OCI-LY1 (cell line): Measurements from ENCODE around the gene TMEM106C.

Source experiments
- H2AFZ ChIP-seq: fragments of 200-600 bp; sonication (generic), shearing (Covaris generic); 2 replicates; pipeline ENCODE4 v1.6.0; 2014; ENCODE audit warnings: antibody characterized with exemption, mild to moderate bottlenecking, low read length
- H3F3A ChIP-seq: fragments of 200-600 bp; sonication (generic), shearing (Covaris generic); 2 replicates; pipeline ENCODE4 v1.6.0; 2014; ENCODE audit warnings: mild to moderate bottlenecking, antibody characterized with exemption, low read length, moderate library complexity; ENCODE audit not compliant: insufficient read depth
- H3K27ac ChIP-seq: fragments of 200-600 bp; sonication (generic); 2 replicates; pipeline ENCODE4 v1.5.1; 2014; ENCODE audit warnings: low read length, mixed run types, mild to moderate bottlenecking, low read depth; ENCODE audit not compliant: poor library complexity, severe bottlenecking
- H3K27me3 ChIP-seq: fragments of 200-600 bp; sonication (generic); 2 replicates; pipeline ENCODE4 v1.6.0; 2014; ENCODE audit warnings: antibody characterized with exemption, mild to moderate bottlenecking, low read length, moderate library complexity; ENCODE audit not compliant: insufficient read depth
- H3K36me3 ChIP-seq: fragments of 200-600 bp; sonication (generic); 2 replicates; pipeline ENCODE4 v1.6.1; 2014; ENCODE audit warnings: mild to moderate bottlenecking, antibody characterized with exemption, low read length, moderate library complexity, mixed read lengths; ENCODE audit not compliant: insufficient read depth
- H3K4me1 ChIP-seq: fragments of 200-600 bp; sonication (generic); 2 replicates; pipeline ENCODE4 v1.5.1; 2014; ENCODE audit warnings: mild to moderate bottlenecking, low read length, moderate library complexity; ENCODE audit not compliant: insufficient read depth, severe bottlenecking
- H3K4me2 ChIP-seq: fragments of 200-600 bp; sonication (generic), shearing (Covaris generic); 2 replicates; pipeline ENCODE4 v1.6.1; 2014; ENCODE audit warnings: low read length
- H3K4me3 ChIP-seq: fragments of 200-600 bp; sonication (generic); 2 replicates; pipeline ENCODE4 v1.5.1; 2014; ENCODE audit warnings: low read length, low read depth, mild to moderate bottlenecking, mixed read lengths; ENCODE audit not compliant: poor library complexity, severe bottlenecking
- H3K79me2 ChIP-seq: fragments of 200-600 bp; shearing (Covaris generic); 2 replicates; pipeline ENCODE4 v1.6.1; 2016; ENCODE audit warnings: mixed run types, low read length, mixed read lengths; ENCODE audit not compliant: insufficient read depth
- H3K9ac ChIP-seq: fragments of 200-600 bp; sonication (generic), shearing (Covaris generic); 2 replicates; pipeline ENCODE4 v1.6.1; 2014; ENCODE audit warnings: mild to moderate bottlenecking, low read length, mixed read lengths
- H3K9me2 ChIP-seq: fragments of 200-600 bp; sonication (generic), shearing (Covaris generic); 2 replicates; pipeline ENCODE4 v1.6.1; 2014; ENCODE audit warnings: low read depth, mild to moderate bottlenecking, low read length, mixed read lengths
- H3K9me3 ChIP-seq: fragments of 200-600 bp; shearing (Covaris generic); 2 replicates; pipeline ENCODE4 v1.6.1; 2014; ENCODE audit warnings: low read length, mixed read lengths
- H4K20me1 ChIP-seq: fragments of 200-600 bp; sonication (generic), shearing (Covaris generic); 2 replicates; pipeline ENCODE4 v1.6.0; 2016; ENCODE audit warnings: mild to moderate bottlenecking, low read length; ENCODE audit not compliant: insufficient read depth
- EZH2 ChIP-seq: fragments of 200-600 bp; sonication (generic), shearing (Covaris generic); IDR thresholded peaks from 2 replicates; pipeline ENCODE4 v1.8.0; 2017; ENCODE audit warnings: borderline replicate concordance, mixed run types, mild to moderate bottlenecking, antibody characterized with exemption, low read length, moderate library complexity, mixed read lengths
- TF ChIP-seq, protein P1 (sequence below): fragments of 200-600 bp; sonication (generic), shearing (Covaris generic); IDR thresholded peaks from 2 replicates; pipeline ENCODE4 v1.5.1; 2017; ENCODE audit warnings: mild to moderate bottlenecking, antibody characterized with exemption, low read length, moderate library complexity, mixed read lengths

The TMEM106C gene

GRCh38 chr12:47987411-47988072 is 24.1 kb downstream of the TMEM106C start:
- Histone ChIP-seq H4K20me1 (no peaks in the 10 kb centered on the region), H3K79me2 (no peaks in the 10 kb centered on the region), H3K4me3 (no peak overlapping the region), H3K9ac (no peak overlapping the region), H3K4me1 (peaks cover 5% of the 10 kb centered on the region), H3K4me2 (no peak overlapping the region), H3K27ac (no peak overlapping the region), H3F3A (no peaks in the 10 kb centered on the region), H2AFZ (no peak overlapping the region), H3K27me3 (peaks cover 4% of the 10 kb centered on the region; the same call in 1 of the 2 replicates), H3K36me3 (no peaks in the 10 kb centered on the region), H3K9me2 (no peaks in the 10 kb centered on the region), H3K9me3 (no peaks in the 10 kb centered on the region)
- TF ChIP-seq, protein P1, sequence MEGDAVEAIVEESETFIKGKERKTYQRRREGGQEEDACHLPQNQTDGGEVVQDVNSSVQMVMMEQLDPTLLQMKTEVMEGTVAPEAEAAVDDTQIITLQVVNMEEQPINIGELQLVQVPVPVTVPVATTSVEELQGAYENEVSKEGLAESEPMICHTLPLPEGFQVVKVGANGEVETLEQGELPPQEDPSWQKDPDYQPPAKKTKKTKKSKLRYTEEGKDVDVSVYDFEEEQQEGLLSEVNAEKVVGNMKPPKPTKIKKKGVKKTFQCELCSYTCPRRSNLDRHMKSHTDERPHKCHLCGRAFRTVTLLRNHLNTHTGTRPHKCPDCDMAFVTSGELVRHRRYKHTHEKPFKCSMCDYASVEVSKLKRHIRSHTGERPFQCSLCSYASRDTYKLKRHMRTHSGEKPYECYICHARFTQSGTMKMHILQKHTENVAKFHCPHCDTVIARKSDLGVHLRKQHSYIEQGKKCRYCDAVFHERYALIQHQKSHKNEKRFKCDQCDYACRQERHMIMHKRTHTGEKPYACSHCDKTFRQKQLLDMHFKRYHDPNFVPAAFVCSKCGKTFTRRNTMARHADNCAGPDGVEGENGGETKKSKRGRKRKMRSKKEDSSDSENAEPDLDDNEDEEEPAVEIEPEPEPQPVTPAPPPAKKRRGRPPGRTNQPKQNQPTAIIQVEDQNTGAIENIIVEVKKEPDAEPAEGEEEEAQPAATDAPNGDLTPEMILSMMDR = no peak
- no peak for TF ChIP-seq EZH2

- Histone ChIP-seq H3K9me3 (no peaks in the 10 kb centered on the region), H3K36me3 (no peaks in the 10 kb centered on the region), H3K79me2 (no peaks in the 10 kb centered on the region), H3K9ac (no peak overlapping the region), H3K27me3 (peaks cover 4% of the 10 kb centered on the region; the same call in 1 of the 2 replicates), H3K27ac (no peak overlapping the region), H3K4me2 (no peak overlapping the region), H2AFZ (no peak overlapping the region), H4K20me1 (no peaks in the 10 kb centered on the region), H3K9me2 (no peaks in the 10 kb centered on the region), H3K4me1 (peaks cover 5% of the 10 kb centered on the region), H3K4me3 (no peak overlapping the region), H3F3A (no peaks in the 10 kb centered on the region)
- no peak for TF ChIP-seq EZH2
- TF ChIP-seq, protein P1 = no peak
These were observed 25.0 kb downstream of the TMEM106C start for GRCh38 chr12:47988073-47989022.

- no peaks in the 10 kb centered on the region for H3K9me2 ChIP-seq
- no peak overlapping the region for H3K9ac ChIP-seq
- peaks cover 5% of the 10 kb centered on the region for H3K4me1 ChIP-seq
- H4K20me1 ChIP-seq = no peaks in the 10 kb centered on the region
- peaks cover 4% of the 10 kb centered on the region; the same call in 1 of the 2 replicates for H3K27me3 ChIP-seq
- H3K9me3 ChIP-seq = no peaks in the 10 kb centered on the region
- H3K4me2 ChIP-seq = no peak overlapping the region
- no peak overlapping the region for H2AFZ ChIP-seq
- H3K27ac ChIP-seq = no peak overlapping the region
- H3F3A ChIP-seq = no peaks in the 10 kb centered on the region
- no peaks in the 10 kb centered on the region for H3K79me2 ChIP-seq
- no peaks in the 10 kb centered on the region for H3K36me3 ChIP-seq
- TF ChIP-seq, protein P1 = no peak
- TF ChIP-seq EZH2 = no peak
- no peak overlapping the region for H3K4me3 ChIP-seq
These were observed 25.6 kb downstream of the TMEM106C start for GRCh38 chr12:47989023-47989417.
